Tibial artery (tissue), 4 donors: ENCODE measurements around the gene POR.

ENCODE experiments used
- DNase-seq, 2 donors: peaks; one replicate each; pipeline ENCODE4 v3.0.0-alpha.2; 2019
- H3K27ac ChIP-seq, 2 donors: fragments of 200-600 bp; sonication (generic) in 1 of 2; 1 replicate in 1 of 2; 2 replicates in 1 of 2; pipeline ENCODE4 v1.5.1; 2018 to 2019; ENCODE audit warnings: mild to moderate bottlenecking in 1 of 2
- H3K27me3 ChIP-seq, 2 donors: fragments of 200-600 bp; sonication (generic) in 1 of 2; one replicate each; pipeline versions ENCODE4 v1.5.1 to v1.6.0; 2016 to 2019
- H3K36me3 ChIP-seq, 3 donors: fragments of 200-600 bp; sonication (generic) in 2 of 3; one replicate each; pipeline ENCODE4 v1.5.1; 2016 to 2019; ENCODE audit warnings: mild to moderate bottlenecking in 2 of 3
- H3K4me1 ChIP-seq, 4 donors: fragments of 200-600 bp; sonication (generic) in 2 of 4; 1 replicate in 3 of 4; 2 replicates in 1 of 4; pipeline ENCODE4 v1.5.1; 2016 to 2019
- H3K4me3 ChIP-seq, 2 donors: fragments of 200-600 bp; sonication (generic) in 1 of 2; 1 replicate in 1 of 2; 2 replicates in 1 of 2; pipeline ENCODE4 v1.5.1; 2018 to 2019; ENCODE audit warnings: mild to moderate bottlenecking in 2 of 2
- H3K9me3 ChIP-seq, 3 donors: fragments of 200-600 bp; sonication (generic) in 1 of 3; one replicate each; pipeline ENCODE4 v1.5.1; 2016 to 2019
- intact Hi-C: fragments of 100-400 bp; cut with DNase I; formaldehyde crosslinking; loops from one replicate; pipeline ENCODE4 v1.15.0; 2023; ENCODE audit warnings: low total_unique reads
- TF ChIP-seq, protein P1 (sequence below), 2 experiments: fragments of 200-600 bp in 1 of 2; fragments of 450-650 bp in 1 of 2; IDR thresholded peaks; one replicate each; pipeline ENCODE4 v1.5.1; 2017 to 2019; ENCODE audit warnings: antibody characterized with exemption in 2 of 2, mild to moderate bottlenecking in 1 of 2, moderate library complexity in 1 of 2

The POR gene

GRCh38 chr7:75916685-75917634 lies 2.0 kb downstream of the POR start:
- H3K4me1 ChIP-seq, result peaks cover 0 to 45% (median 19%) of the 10 kb centered on the region in 4 donors
- peak overlapping the region; percentile 74 to 100 for H3K4me3 ChIP-seq
- H3K27ac ChIP-seq, result peak overlapping the region; percentile 84 to 95
- no peaks in the 10 kb centered on the region for H3K9me3 ChIP-seq
- TF ChIP-seq, protein P1, sequence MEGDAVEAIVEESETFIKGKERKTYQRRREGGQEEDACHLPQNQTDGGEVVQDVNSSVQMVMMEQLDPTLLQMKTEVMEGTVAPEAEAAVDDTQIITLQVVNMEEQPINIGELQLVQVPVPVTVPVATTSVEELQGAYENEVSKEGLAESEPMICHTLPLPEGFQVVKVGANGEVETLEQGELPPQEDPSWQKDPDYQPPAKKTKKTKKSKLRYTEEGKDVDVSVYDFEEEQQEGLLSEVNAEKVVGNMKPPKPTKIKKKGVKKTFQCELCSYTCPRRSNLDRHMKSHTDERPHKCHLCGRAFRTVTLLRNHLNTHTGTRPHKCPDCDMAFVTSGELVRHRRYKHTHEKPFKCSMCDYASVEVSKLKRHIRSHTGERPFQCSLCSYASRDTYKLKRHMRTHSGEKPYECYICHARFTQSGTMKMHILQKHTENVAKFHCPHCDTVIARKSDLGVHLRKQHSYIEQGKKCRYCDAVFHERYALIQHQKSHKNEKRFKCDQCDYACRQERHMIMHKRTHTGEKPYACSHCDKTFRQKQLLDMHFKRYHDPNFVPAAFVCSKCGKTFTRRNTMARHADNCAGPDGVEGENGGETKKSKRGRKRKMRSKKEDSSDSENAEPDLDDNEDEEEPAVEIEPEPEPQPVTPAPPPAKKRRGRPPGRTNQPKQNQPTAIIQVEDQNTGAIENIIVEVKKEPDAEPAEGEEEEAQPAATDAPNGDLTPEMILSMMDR (IDR thresholded peaks at IDR 0.05), result no peak
- intact Hi-C loops, result loop anchor here (5.0 kb wide), 1 partner anchor 45 kb away; no protein-coding TSS in a partner anchor
- no peak for DNase-seq
- no peaks in the 10 kb centered on the region for H3K27me3 ChIP-seq
- H3K36me3 ChIP-seq, result no peaks in the 10 kb centered on the region

DNA sequence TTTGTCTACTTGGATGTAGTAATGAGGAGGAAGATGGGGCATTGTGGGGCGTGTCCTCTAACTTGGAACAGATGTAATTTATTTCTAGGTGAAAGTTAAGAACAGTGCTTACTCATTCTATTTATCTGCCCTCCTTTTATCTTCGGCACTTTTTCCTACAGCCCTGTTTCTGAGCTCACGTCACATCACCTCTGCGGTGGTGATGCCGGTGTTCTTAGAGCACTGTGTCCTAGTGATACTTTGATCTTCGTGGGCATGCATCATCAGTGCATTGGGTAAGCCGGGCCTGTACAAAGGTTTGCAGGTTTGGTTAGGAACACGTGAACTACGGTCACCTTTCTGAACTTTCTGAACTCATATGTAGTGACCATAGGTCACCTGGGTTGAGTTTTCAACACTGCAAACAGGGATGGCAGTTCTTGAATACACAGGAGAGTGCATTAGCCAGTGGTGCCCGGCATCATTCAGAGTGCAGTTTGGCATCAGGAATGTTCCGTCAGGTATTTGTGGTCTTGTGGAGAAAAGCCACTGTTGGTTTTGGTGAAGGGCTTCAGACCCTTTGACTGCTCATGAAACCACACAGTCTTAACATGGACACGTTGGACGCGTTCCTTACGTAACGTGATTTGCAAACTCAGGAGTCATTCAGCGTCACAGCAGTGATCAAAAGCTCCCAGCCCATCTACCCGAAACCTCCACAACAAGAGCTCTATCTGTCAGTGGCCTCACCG lies 5.6 kb downstream of the POR start:
- no peaks in the 10 kb centered on the region for H3K36me3 ChIP-seq
- TF ChIP-seq, protein P1 (IDR thresholded peaks at IDR 0.05), result no peak
- no peaks in the 10 kb centered on the region for H3K9me3 ChIP-seq
- H3K27ac ChIP-seq, result no peak overlapping the region
- no peaks in the 10 kb centered on the region for H3K27me3 ChIP-seq
- H3K4me1 ChIP-seq, result peaks cover 0 to 36% (median 13%) of the 10 kb centered on the region in 4 donors
- no peak overlapping the region for H3K4me3 ChIP-seq
- no peak for DNase-seq
- intact Hi-C loops, result no loop called here

DNA sequence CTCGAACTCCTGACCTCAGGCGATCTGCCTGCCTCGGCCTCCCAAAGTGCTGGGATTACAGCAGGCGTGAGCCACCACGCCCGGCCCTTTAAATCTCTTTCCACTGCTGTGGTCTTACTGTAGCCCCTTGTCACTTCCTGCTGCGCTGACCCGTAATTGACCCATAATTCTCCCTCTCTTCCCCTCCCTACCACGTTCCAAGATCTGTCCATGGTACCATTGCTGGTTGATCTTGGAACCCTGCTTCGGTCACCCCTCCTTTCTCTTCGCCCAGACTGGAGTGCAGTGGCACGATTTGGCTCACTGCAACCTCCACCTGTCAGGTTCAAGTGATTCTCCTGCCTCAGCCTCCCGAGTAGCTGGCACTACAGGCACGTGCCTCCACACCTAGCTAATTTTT lies 6.5 kb downstream of the POR start:
- Histone ChIP-seq H3K36me3 (no peaks in the 10 kb centered on the region), H3K27me3 (no peaks in the 10 kb centered on the region), H3K4me3 (no peak overlapping the region), H3K27ac (no peak overlapping the region), H3K4me1 (peaks cover 0 to 29% (median 6%) of the 10 kb centered on the region in 4 donors), H3K9me3 (no peaks in the 10 kb centered on the region)
- DNase-seq, result no peak
- intact Hi-C loops, result no loop called here
- TF ChIP-seq, protein P1 (IDR thresholded peaks at IDR 0.05), result no peak

DNA sequence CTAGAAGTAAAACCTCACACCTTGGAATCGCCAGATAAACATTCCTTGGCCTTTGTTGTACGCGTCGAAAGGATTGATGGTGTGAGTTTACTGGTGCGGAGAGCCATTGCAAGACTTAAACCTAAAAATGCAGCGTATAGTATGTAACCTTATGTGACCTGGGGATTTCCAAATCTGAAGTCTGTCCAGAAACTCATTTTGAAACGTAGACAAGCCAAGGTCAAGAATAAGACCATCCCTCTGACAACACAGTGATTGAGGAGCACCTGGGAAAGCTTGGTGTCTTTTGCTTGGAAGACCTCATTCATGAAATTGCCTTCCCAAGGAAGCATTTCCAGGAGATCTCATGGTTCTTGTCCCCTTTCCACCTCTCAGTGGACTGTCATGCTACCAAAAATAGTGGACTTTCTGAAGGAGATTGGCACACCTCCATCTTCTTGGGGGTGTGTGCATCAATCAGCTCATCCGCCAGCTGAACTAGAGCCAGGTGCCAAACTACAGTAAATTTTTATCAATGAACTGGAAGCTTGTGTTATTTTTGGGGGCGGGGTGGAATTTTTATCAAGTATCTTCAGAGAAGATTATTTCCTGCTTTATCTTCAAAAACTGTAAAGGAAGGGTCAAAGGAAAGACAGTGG lies 8.1 kb downstream of the POR start:
- Histone ChIP-seq H3K27me3 (no peaks in the 10 kb centered on the region), H3K9me3 (no peaks in the 10 kb centered on the region), H3K36me3 (no peaks in the 10 kb centered on the region), H3K4me1 (peaks cover 0 to 22% (median 5%) of the 10 kb centered on the region in 4 donors), H3K4me3 (no peak overlapping the region), H3K27ac (no peak overlapping the region)
- intact Hi-C loops, result no loop called here
- no peak for DNase-seq
- TF ChIP-seq, protein P1 (IDR thresholded peaks at IDR 0.05), result no peak

GRCh38 chr7:75924256-75924655 lies 9.3 kb downstream of the POR start:
- no peak for DNase-seq
- H3K9me3 ChIP-seq, result no peaks in the 10 kb centered on the region
- no peaks in the 10 kb centered on the region for H3K27me3 ChIP-seq
- intact Hi-C loops, result no loop called here
- peaks cover 0 to 8% (median 0%) of the 10 kb centered on the region in 3 donors for H3K36me3 ChIP-seq
- no peak overlapping the region for H3K4me3 ChIP-seq
- H3K4me1 ChIP-seq, result peaks cover 0 to 10% (median 0%) of the 10 kb centered on the region in 4 donors
- TF ChIP-seq, protein P1 (IDR thresholded peaks at IDR 0.05), result no peak
- no peak overlapping the region for H3K27ac ChIP-seq
